ENCODE measurements around the gene PDGFD.

The PDGFD gene

GRCh38 chr11:104095791-104096190 lies 68.2 kb downstream of the PDGFD start:
- Histone ChIP-seq H3K4me1 (ENCODE audit: control insufficient read depth, insufficient read depth, low read length) (no peaks in the 10 kb centered on the region), H3K27ac (ENCODE audit: low read depth, low read length) (no peak overlapping the region), H3K9me3 (ENCODE audit: control insufficient read depth, insufficient read depth, low read length) (no peaks in the 10 kb centered on the region), H3K36me3 (ENCODE audit: control insufficient read depth, insufficient read depth, low read length) (no peaks in the 10 kb centered on the region), H3K9ac (ENCODE audit: low read depth, low read length) (no peak overlapping the region), H3K27me3 (ENCODE audit: control insufficient read depth, insufficient read depth, low read length) (no peaks in the 10 kb centered on the region), H3K4me3 (ENCODE audit: low read depth, low read length) (no peak overlapping the region)

GRCh38 chr11:104094576-104094975 lies 69.4 kb downstream of the PDGFD start:
- Histone ChIP-seq H3K9ac (ENCODE audit: low read depth, low read length) (no peak overlapping the region), H3K36me3 (ENCODE audit: control insufficient read depth, insufficient read depth, low read length) (no peaks in the 10 kb centered on the region), H3K4me3 (ENCODE audit: low read depth, low read length) (no peak overlapping the region), H3K4me1 (ENCODE audit: control insufficient read depth, insufficient read depth, low read length) (no peaks in the 10 kb centered on the region), H3K9me3 (ENCODE audit: control insufficient read depth, insufficient read depth, low read length) (no peaks in the 10 kb centered on the region), H3K27ac (ENCODE audit: low read depth, low read length) (no peak overlapping the region), H3K27me3 (ENCODE audit: control insufficient read depth, insufficient read depth, low read length) (no peaks in the 10 kb centered on the region)

GRCh38 chr11:104093426-104094280 lies 70.3 kb downstream of the PDGFD start:
- Histone ChIP-seq H3K27me3 (ENCODE audit: control insufficient read depth, insufficient read depth, low read length) (no peaks in the 10 kb centered on the region), H3K36me3 (ENCODE audit: control insufficient read depth, insufficient read depth, low read length) (no peaks in the 10 kb centered on the region), H3K4me1 (ENCODE audit: control insufficient read depth, insufficient read depth, low read length) (no peaks in the 10 kb centered on the region), H3K9me3 (ENCODE audit: control insufficient read depth, insufficient read depth, low read length) (no peaks in the 10 kb centered on the region), H3K4me3 (ENCODE audit: low read depth, low read length) (no peak overlapping the region), H3K9ac (ENCODE audit: low read depth, low read length) (no peak overlapping the region), H3K27ac (ENCODE audit: low read depth, low read length) (no peak overlapping the region)

GRCh38 chr11:104092744-104093143 lies 71.2 kb downstream of the PDGFD start:
- Histone ChIP-seq H3K36me3 (ENCODE audit: control insufficient read depth, insufficient read depth, low read length) (no peaks in the 10 kb centered on the region), H3K27ac (ENCODE audit: low read depth, low read length) (no peak overlapping the region), H3K4me3 (ENCODE audit: low read depth, low read length) (no peak overlapping the region), H3K27me3 (ENCODE audit: control insufficient read depth, insufficient read depth, low read length) (no peaks in the 10 kb centered on the region), H3K9me3 (ENCODE audit: control insufficient read depth, insufficient read depth, low read length) (no peaks in the 10 kb centered on the region), H3K4me1 (ENCODE audit: control insufficient read depth, insufficient read depth, low read length) (no peaks in the 10 kb centered on the region), H3K9ac (ENCODE audit: low read depth, low read length) (no peak overlapping the region)

- no peaks in the 10 kb centered on the region for H3K27me3 ChIP-seq (ENCODE audit: control insufficient read depth, insufficient read depth, low read length)
- H3K27ac ChIP-seq (ENCODE audit: low read depth, low read length), result no peak overlapping the region
- H3K4me1 ChIP-seq (ENCODE audit: control insufficient read depth, insufficient read depth, low read length), result no peaks in the 10 kb centered on the region
- H3K9ac ChIP-seq (ENCODE audit: low read depth, low read length), result no peak overlapping the region
- no peaks in the 10 kb centered on the region for H3K9me3 ChIP-seq (ENCODE audit: control insufficient read depth, insufficient read depth, low read length)
- H3K4me3 ChIP-seq (ENCODE audit: low read depth, low read length), result no peak overlapping the region
- H3K36me3 ChIP-seq (ENCODE audit: control insufficient read depth, insufficient read depth, low read length), result no peaks in the 10 kb centered on the region
Observed at GRCh38 chr11:104091281-104092096, 72.5 kb downstream of the PDGFD start.

GRCh38 chr11:104090767-104091166 lies 73.2 kb downstream of the PDGFD start:
- no peaks in the 10 kb centered on the region for H3K9me3 ChIP-seq (ENCODE audit: control insufficient read depth, insufficient read depth, low read length)
- H3K27me3 ChIP-seq (ENCODE audit: control insufficient read depth, insufficient read depth, low read length), result no peaks in the 10 kb centered on the region
- H3K36me3 ChIP-seq (ENCODE audit: control insufficient read depth, insufficient read depth, low read length), result no peaks in the 10 kb centered on the region
- no peak overlapping the region for H3K4me3 ChIP-seq (ENCODE audit: low read depth, low read length)
- no peak overlapping the region for H3K9ac ChIP-seq (ENCODE audit: low read depth, low read length)
- no peaks in the 10 kb centered on the region for H3K4me1 ChIP-seq (ENCODE audit: control insufficient read depth, insufficient read depth, low read length)
- no peak overlapping the region for H3K27ac ChIP-seq (ENCODE audit: low read depth, low read length)

DNA sequence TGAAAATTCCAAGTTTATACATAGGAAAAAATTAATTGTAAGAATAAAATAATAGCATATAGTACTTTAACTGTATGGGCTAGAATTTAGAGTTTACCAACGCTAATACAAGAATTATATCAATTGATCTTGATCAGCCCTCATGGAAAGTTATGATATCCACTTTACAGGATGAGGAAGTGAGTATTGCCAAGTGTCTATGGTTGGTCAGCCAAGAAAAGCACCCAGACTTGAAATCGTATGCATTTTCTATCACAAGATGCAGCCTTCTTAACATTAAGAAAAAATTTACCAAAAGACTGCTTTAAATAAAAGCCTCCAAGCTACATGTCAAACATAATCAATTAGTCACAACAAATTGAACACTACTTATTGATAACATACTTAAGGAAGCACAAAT lies 74.5 kb downstream of the PDGFD start:
- H3K27ac ChIP-seq (ENCODE audit: low read depth, low read length), result no peak overlapping the region
- H3K4me3 ChIP-seq (ENCODE audit: low read depth, low read length), result no peak overlapping the region
- no peaks in the 10 kb centered on the region for H3K27me3 ChIP-seq (ENCODE audit: control insufficient read depth, insufficient read depth, low read length)
- no peaks in the 10 kb centered on the region for H3K9me3 ChIP-seq (ENCODE audit: control insufficient read depth, insufficient read depth, low read length)
- no peak overlapping the region for H3K9ac ChIP-seq (ENCODE audit: low read depth, low read length)
- H3K4me1 ChIP-seq (ENCODE audit: control insufficient read depth, insufficient read depth, low read length), result no peaks in the 10 kb centered on the region
- no peaks in the 10 kb centered on the region for H3K36me3 ChIP-seq (ENCODE audit: control insufficient read depth, insufficient read depth, low read length)

DNA sequence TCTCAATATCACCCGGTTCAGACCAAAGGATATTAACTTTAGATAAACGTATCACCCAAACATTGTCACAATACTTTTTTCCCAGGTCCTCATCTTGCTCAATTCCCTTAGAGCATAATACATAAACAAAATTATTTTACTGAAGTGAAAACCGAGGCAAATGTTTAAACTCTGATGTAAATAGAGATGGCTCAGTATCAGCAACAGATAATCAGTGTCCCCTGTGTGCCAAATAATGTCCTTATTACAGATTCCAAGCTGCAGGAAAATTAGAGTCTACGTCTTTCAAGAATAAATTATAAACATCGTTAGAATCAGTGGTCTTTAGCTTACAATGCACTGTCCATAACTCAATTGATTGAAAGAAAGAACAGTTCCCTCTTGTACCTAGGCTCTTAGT lies 77.3 kb downstream of the PDGFD start:
- Histone ChIP-seq H3K36me3 (ENCODE audit: control insufficient read depth, insufficient read depth, low read length) (no peaks in the 10 kb centered on the region), H3K27ac (ENCODE audit: low read depth, low read length) (no peak overlapping the region), H3K9ac (ENCODE audit: low read depth, low read length) (no peak overlapping the region), H3K9me3 (ENCODE audit: control insufficient read depth, insufficient read depth, low read length) (no peaks in the 10 kb centered on the region), H3K4me1 (ENCODE audit: control insufficient read depth, insufficient read depth, low read length) (no peaks in the 10 kb centered on the region), H3K27me3 (ENCODE audit: control insufficient read depth, insufficient read depth, low read length) (no peaks in the 10 kb centered on the region), H3K4me3 (ENCODE audit: low read depth, low read length) (no peak overlapping the region)

DNA sequence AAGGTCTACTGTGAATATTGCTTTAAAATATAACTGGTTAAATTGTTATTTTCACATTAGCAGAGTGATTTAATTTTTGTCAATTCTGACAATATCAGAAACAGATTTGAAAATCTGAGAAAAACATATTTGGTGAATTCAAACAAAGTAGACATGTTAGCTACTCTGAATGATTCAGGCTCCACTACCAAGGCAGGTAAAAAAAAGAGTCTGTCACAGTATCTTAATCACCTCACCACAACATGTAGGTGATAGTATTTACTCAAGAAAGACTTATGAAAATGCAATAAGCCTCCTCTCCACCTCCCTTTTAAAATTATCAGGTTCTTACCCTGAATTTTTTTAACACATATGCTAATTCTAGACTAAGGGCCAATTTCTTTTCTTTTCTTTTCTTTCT lies 85.0 kb downstream of the PDGFD start:
- Histone ChIP-seq H3K36me3 (ENCODE audit: control insufficient read depth, insufficient read depth, low read length) (no peaks in the 10 kb centered on the region), H3K27me3 (ENCODE audit: control insufficient read depth, insufficient read depth, low read length) (no peaks in the 10 kb centered on the region), H3K9me3 (ENCODE audit: control insufficient read depth, insufficient read depth, low read length) (no peaks in the 10 kb centered on the region), H3K9ac (ENCODE audit: low read depth, low read length) (no peak overlapping the region), H3K27ac (ENCODE audit: low read depth, low read length) (no peak overlapping the region), H3K4me3 (ENCODE audit: low read depth, low read length) (no peak overlapping the region), H3K4me1 (ENCODE audit: control insufficient read depth, insufficient read depth, low read length) (peaks cover 2% of the 10 kb centered on the region; the same call in 1 of the 2 replicates)

DNA sequence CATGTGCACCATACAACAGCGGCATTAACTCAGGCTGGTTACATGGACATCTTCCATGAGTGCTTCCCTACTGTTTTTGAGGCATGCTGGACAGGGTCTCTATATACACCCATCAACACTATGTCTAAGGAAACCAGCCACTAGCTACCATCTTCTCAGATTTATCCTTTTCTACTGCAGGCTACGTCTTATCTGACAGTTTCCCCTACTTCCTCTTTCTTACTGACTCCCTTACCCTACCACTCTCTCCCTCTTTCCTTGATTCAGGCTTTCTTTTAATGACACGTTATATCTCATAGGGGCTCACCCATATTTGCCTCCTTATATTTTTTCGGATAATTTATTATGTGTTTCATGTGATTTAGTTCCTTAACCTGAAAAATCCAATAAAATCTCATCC lies 85.7 kb downstream of the PDGFD start:
- peaks cover 5% of the 10 kb centered on the region; the same call in 1 of the 2 replicates for H3K4me1 ChIP-seq (ENCODE audit: control insufficient read depth, insufficient read depth, low read length)
- no peaks in the 10 kb centered on the region for H3K27me3 ChIP-seq (ENCODE audit: control insufficient read depth, insufficient read depth, low read length)
- no peak overlapping the region for H3K4me3 ChIP-seq (ENCODE audit: low read depth, low read length)
- H3K36me3 ChIP-seq (ENCODE audit: control insufficient read depth, insufficient read depth, low read length), result no peaks in the 10 kb centered on the region
- H3K27ac ChIP-seq (ENCODE audit: low read depth, low read length), result no peak overlapping the region
- no peak overlapping the region for H3K9ac ChIP-seq (ENCODE audit: low read depth, low read length)
- no peaks in the 10 kb centered on the region for H3K9me3 ChIP-seq (ENCODE audit: control insufficient read depth, insufficient read depth, low read length)

DNA sequence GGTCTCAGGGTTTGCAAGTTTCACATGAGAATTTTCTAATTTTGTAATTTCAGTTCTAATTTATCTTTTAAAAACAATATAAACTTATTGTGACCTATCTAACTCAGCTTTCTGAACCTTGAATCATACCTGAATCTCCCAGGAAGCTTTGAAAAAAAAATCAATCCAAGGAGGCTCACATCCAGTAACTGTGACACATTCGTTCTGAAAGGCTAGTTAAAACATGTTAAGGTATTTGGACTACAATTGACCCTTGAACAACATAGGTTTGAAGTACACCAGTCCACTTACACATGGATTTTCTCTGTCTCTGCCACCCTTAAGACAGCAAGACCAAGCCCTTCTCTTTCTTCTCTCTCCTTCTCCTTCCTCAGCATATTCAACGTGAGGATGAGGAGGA lies 87.5 kb downstream of the PDGFD start:
- H3K36me3 ChIP-seq (ENCODE audit: control insufficient read depth, insufficient read depth, low read length), result no peaks in the 10 kb centered on the region
- no peaks in the 10 kb centered on the region for H3K27me3 ChIP-seq (ENCODE audit: control insufficient read depth, insufficient read depth, low read length)
- H3K4me1 ChIP-seq (ENCODE audit: control insufficient read depth, insufficient read depth, low read length), result peaks cover 5% of the 10 kb centered on the region; the same call in 1 of the 2 replicates
- no peak overlapping the region for H3K4me3 ChIP-seq (ENCODE audit: low read depth, low read length)
- H3K9ac ChIP-seq (ENCODE audit: low read depth, low read length), result no peak overlapping the region
- no peak overlapping the region for H3K27ac ChIP-seq (ENCODE audit: low read depth, low read length)
- H3K9me3 ChIP-seq (ENCODE audit: control insufficient read depth, insufficient read depth, low read length), result no peaks in the 10 kb centered on the region
